GM04503 (cell line): ENCODE results near the gene ADAMTS9.

Experiments
- DNase-seq: peaks from one replicate; pipeline ENCODE4 v3.0.0-alpha.2; 2012; ENCODE audit warnings: low read depth

ADAMTS9 gene

DNA sequence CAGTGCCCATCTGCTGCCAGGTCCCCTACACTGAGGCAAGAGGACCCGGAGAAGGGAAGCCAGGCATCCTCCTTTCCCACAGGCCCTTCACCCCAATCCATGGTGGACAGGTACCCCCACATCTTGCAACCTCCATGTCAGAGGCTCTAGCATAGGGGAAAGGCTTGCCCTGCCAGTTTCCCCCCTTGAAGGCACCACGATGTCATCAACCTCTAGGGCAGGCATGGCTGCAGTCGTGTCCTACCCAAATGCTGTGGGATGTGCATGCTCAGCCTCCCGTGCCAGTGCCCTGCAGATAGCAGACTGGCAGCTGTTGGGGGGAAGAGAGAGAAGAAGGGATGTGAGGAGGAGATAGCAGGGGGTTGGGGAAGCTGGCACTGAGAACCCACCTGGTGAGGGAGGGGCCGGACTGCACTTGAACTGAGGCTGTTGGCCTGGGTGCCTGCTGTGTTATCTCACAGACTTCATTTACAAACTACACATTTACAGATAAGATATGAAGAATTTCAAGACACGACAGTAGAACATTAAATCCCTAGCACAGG, 197.5 kb downstream of the ADAMTS9 start:
- DNase-seq: no peak

DNA sequence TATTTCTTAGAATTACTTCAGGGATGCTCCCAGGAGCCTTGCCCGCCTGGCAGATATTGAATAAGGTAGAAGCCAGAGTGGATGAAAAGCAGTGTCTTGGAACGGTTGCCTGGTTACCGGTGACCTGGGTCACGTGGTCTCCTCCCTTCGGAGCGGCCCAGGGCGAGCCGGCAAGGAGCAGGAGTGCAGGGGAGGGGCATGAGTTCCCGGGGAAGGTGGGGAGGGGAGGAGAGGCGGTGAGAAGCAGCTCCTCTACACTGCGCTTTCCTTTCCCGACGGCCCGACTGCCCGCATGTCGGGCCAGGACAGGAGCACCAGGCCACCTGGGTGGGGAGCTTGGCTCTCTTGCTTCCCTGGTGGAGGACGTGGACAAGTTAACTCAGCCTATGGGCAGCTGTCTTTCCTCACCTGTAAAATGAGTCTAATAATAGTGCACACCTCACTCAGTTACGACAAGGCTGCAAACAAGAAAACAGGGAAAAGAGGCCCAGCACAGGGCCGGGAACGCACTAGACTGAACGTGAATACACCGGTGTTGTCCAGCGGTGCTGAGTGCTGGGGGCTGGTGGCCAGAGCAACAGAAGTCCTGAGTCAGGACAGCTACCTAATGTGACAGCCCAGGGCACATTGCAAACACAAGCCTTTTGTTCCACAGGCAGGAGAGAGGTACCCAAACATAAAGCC, 198.3 kb downstream of the ADAMTS9 start:
- DNase-seq: no peak

DNA sequence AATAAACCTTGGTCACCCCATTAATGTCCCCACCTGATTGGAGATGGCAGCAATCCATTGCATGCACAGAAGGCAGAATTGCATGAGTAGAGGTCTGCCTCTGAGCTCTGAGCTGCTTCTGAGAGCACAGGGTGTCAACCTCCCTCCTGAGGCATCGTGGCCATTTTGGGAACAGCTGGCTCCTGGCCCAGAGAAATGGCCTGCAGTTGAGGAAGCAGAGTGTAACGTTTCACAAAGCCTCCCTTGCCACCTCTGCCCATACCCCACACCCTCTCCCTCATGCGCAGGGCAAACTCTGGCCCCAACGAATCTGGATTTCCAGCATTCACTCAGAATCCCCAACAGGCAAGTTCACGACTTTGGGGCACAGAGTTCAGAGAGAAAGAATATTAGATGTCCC, 198.9 kb downstream of the ADAMTS9 start:
- no peak for DNase-seq

- DNase-seq: peak; percentile 34
These were observed 203.4 kb downstream of the ADAMTS9 start for GRCh38 chr3:64484289-64484992.

- DNase-seq: no peak
These were observed 204.3 kb downstream of the ADAMTS9 start for GRCh38 chr3:64483467-64483866.

- DNase-seq: no peak
These were observed 212.8 kb downstream of the ADAMTS9 start for GRCh38 chr3:64475037-64475436.

GRCh38 chr3:64473466-64473865, 214.3 kb downstream of the ADAMTS9 start:
- no peak for DNase-seq

DNA sequence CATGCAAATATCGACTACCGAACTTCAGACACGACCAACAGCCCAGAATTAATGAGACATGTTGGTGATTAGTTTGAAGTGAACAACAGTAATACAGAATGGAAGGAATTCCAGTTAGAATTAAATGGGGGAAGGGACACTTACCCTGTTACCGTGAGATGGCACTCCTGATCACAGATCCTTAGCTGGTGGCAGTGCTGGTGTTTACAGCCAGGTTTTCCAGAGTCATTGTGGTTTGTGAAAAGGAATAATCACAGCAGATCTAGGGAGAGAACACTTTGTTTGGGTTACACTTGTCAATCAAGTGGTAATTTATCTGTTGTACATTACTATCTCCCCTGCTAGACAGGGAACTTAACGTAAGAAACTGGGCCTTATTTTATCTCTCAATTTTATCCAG, 217.4 kb downstream of the ADAMTS9 start:
- no peak for DNase-seq

DNA sequence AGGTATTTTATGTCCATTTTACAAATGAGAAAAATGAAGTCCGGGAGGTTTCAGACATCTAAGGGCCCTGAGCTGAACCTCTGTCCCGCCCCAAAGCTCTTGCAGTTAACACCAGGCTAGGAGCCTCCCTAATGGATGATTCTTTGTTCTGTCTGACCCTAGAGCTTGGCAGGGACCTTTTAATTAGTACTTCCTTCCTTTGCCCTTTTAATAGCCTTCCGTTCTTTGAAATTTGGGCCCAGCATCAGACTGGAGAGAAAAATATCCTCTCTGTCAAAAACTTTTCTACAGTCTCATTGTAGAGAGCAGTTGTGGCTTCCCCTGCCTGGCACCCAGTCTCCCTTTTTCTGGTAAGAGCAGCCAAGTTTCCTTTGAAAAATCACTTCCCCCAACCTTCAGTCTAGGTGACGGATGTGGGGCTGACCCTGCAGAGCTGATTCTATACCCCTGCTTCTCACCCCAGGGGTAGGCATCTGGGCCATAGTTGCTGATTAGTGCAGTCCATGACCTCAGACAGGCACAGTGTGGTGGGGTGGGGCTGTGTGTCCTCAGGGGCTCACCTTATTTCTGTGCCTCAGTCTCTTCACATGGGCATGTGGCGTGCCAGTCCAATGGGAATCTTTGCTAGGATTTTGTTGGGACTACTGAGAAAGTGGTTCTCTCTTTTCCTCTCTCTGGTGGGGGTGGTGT, 220.4 kb downstream of the ADAMTS9 start:
- DNase-seq: no peak
